A549 (cell line): ENCODE measurements around the gene PIGC. TPM values are rescaled to one million over a fixed set of nuclear protein-coding genes. Genes with fewer than 3 reads are reported as not detected.
A peak's percentile ranks its signal among the peaks of the same experiment; 100 is the strongest.

Source experiments
- ATAC-seq, 2 experiments: fragments of 200-7000 bp in 1 of 2; fragments of >200 bp in 1 of 2; cut with Nextera tagmentation in 1 of 2; cut with Tn5 transposase in 1 of 2; 3 replicates each; pipeline versions ENCODE4 v1.8.0 to v1.9.1; 2018 to 2020; ENCODE audit warnings: mild to moderate bottlenecking in 1 of 2, moderate library complexity in 1 of 2
- CTCF ChIA-PET: fragments of 300-600 bp; sonication (Branson Sonifier 250); formaldehyde crosslinking; extraction: SDS; loops from one replicate; lab custom pipeline; 2021; ENCODE audit warnings: antibody characterized with exemption, inconsistent platforms; lab: Yijun Ruan, JAX
- POLR2A ChIA-PET: fragments of 350-600 bp; formaldehyde crosslinking; extraction: SDS; loops from one replicate; lab custom pipeline; 2021; ENCODE audit warnings: antibody characterized with exemption, inconsistent platforms; lab: Yijun Ruan, JAX
- DNase-seq, 2 experiments: peaks; one replicate each; pipeline versions ENCODE4 v3.0.0 to v3.0.0-alpha.2; 2011 to 2016; ENCODE audit warnings: low read depth in 1 of 2, low spot score in 1 of 2
- FAIRE-seq: peaks from 2 replicates; lab custom pipeline; 2011; peaks lifted over from hg19 to GRCh38; lab: Jason Lieb, UNC
- H3K27ac ChIP-seq, 2 experiments: fragments of >200 bp; sonication (Bioruptor Twin); formaldehyde crosslinking; 3 replicates each; pipeline ENCODE4 v1.5.1; 2016 to 2017
- H3K4me1 ChIP-seq: fragments of >200 bp; sonication (Bioruptor Twin); formaldehyde crosslinking; 3 replicates; pipeline ENCODE4 v1.6.1; 2016
- H3K4me2 ChIP-seq: fragments of >200 bp; sonication (Bioruptor Twin); formaldehyde crosslinking; 3 replicates; pipeline ENCODE4 v1.6.1; 2016
- H3K4me3 ChIP-seq: fragments of >200 bp; sonication (Bioruptor Twin); formaldehyde crosslinking; 3 replicates; pipeline ENCODE4 v1.5.1; 2016
- H3K9me3 ChIP-seq: fragments of >200 bp; sonication (Bioruptor Twin); formaldehyde crosslinking; 3 replicates; pipeline ENCODE4 v1.6.1; 2016
- BCL3 ChIP-seq: fragments of >200 bp; sonication (Bioruptor Twin); formaldehyde crosslinking; IDR thresholded peaks from 3 replicates; pipeline ENCODE4 v1.6.1; 2016
- CBX2 ChIP-seq: fragments of 200-600 bp; sonication (generic); IDR thresholded peaks from 2 replicates; pipeline ENCODE4 v1.6.1; 2016; ENCODE audit warnings: low read depth, mild to moderate bottlenecking, borderline replicate concordance
- E2F6 ChIP-seq: IDR thresholded peaks from 2 replicates; pipeline ENCODE4 v1.6.1; 2012; ENCODE audit warnings: low read depth, borderline replicate concordance
- EHF ChIP-seq: fragments of 250-450 bp; sonication (Bioruptor Pico); IDR thresholded peaks from 2 replicates; pipeline ENCODE4 v1.5.0; 2020; ENCODE audit warnings: mild to moderate bottlenecking
- EHMT2 ChIP-seq: fragments of 200-600 bp; sonication (generic); IDR thresholded peaks from 2 replicates; pipeline ENCODE4 v1.6.1; 2016; ENCODE audit warnings: antibody characterized with exemption, low read depth, mild to moderate bottlenecking, moderate library complexity
- FOSL2 ChIP-seq, 2 experiments: fragments of 450-650 bp in 1 of 2; fragments of >200 bp in 1 of 2; sonication (Bioruptor Twin) in 1 of 2; formaldehyde crosslinking; IDR thresholded peaks; 2 replicates each; pipeline versions ENCODE4 v1.5.0 to v1.6.1; 2016 to 2020; ENCODE audit warnings: mild to moderate bottlenecking in 1 of 2, moderate library complexity in 1 of 2
- FOXS1 ChIP-seq: fragments of 250-450 bp; sonication (Bioruptor Pico); IDR thresholded peaks from 2 replicates; pipeline ENCODE4 v1.5.0; 2020; ENCODE audit warnings: mild to moderate bottlenecking, moderate library complexity
- GATA3 ChIP-seq: IDR thresholded peaks from 2 replicates; pipeline ENCODE4 v1.6.1; 2012; ENCODE audit warnings: borderline replicate concordance
- HDAC2 ChIP-seq: fragments of 200-600 bp; sonication (generic); IDR thresholded peaks from 2 replicates; pipeline ENCODE4 v1.6.1; 2016
- HES2 ChIP-seq: fragments of >200 bp; sonication (Bioruptor Twin); formaldehyde crosslinking; IDR thresholded peaks from 2 replicates; pipeline ENCODE4 v1.6.1; 2016
- HEYL ChIP-seq: fragments of 250-450 bp; sonication (Bioruptor Pico); IDR thresholded peaks from 2 replicates; pipeline ENCODE4 v1.8.0; 2021; ENCODE audit warnings: mild to moderate bottlenecking, moderate library complexity
- KDM5A ChIP-seq: fragments of 200-600 bp; sonication (generic); IDR thresholded peaks from 2 replicates; pipeline ENCODE4 v1.6.1; 2016; ENCODE audit warnings: antibody characterized with exemption, mild to moderate bottlenecking
- PHF8 ChIP-seq: fragments of 200-600 bp; sonication (generic); IDR thresholded peaks from 2 replicates; pipeline ENCODE4 v1.6.1; 2016; ENCODE audit warnings: low read depth, mild to moderate bottlenecking, antibody characterized with exemption, moderate library complexity, borderline replicate concordance
- RARB ChIP-seq: fragments of 250-450 bp; sonication (Bioruptor Pico); IDR thresholded peaks from 2 replicates; pipeline ENCODE4 v1.8.0; 2021; ENCODE audit warnings: mild to moderate bottlenecking, moderate library complexity
- REST ChIP-seq: fragments of 200-600 bp; sonication (generic); IDR thresholded peaks from 2 replicates; pipeline ENCODE4 v1.6.1; 2016; ENCODE audit warnings: antibody characterized with exemption, mild to moderate bottlenecking, moderate library complexity
- RNF2 ChIP-seq: fragments of 200-600 bp; sonication (generic); IDR thresholded peaks from 2 replicates; pipeline ENCODE4 v1.6.1; 2016; ENCODE audit warnings: low read depth, mild to moderate bottlenecking, antibody characterized with exemption, moderate library complexity, borderline replicate concordance
- SMC3 ChIP-seq: fragments of >200 bp; sonication (Bioruptor Twin); formaldehyde crosslinking; IDR thresholded peaks from 3 replicates; pipeline ENCODE4 v1.6.1; 2018; ENCODE audit warnings: inconsistent platforms
- SREBF2 ChIP-seq: fragments of 450-650 bp; IDR thresholded peaks from 2 replicates; pipeline ENCODE4 v1.6.1; 2014; ENCODE audit warnings: mild to moderate bottlenecking, moderate library complexity
- WGBS: methylation state at CpG from one replicate; pipeline ENCODE4 v1.1.6; 2017; ENCODE audit errors: missing lambda C conversion rate; 5-methylcytosine and 5-hydroxymethylcytosine counted together
- polyA plus RNA-seq, 4 experiments: library from polyadenylated mRNA; depleted of rRNA in 3 of 4; stranded (reverse); fragments of >200 nt; fragmentation: RNase III in 1 of 4; extraction: RNeasy Plus Mini Kit Qiagen cat#74134 plus additional on column Dnase treatment in 1 of 4; gene quantifications; 2 replicates in 3 of 4; 3 replicates in 1 of 4; pipeline ENCODE4 v1.2.3, GENCODE V29; 2011 to 2017

PIGC gene
- polyA plus RNA-seq, 2 of the 4 experiments (the other 2 are of a cell fraction) = 30.7 to 50.0 TPM

- FAIRE-seq (no peak), DNase-seq (no peak), ATAC-seq (no peak)
- H3K4me3 ChIP-seq = no peak overlapping the region
- peaks cover 32% of the 10 kb centered on the region for H3K4me1 ChIP-seq
- ChIA-PET CTCF (interaction anchor here (1.0 to 1.5 kb wide), 2 partner anchors 36 to 44 kb away, joined by 3 to 4 read pairs; no protein-coding TSS in a partner anchor), POLR2A (interaction anchor here (1.4 kb wide), 1 partner anchor 36 kb away, joined by 5 read pairs; no protein-coding TSS in a partner anchor)
- no peaks in the 10 kb centered on the region for H3K9me3 ChIP-seq
- TF ChIP-seq BCL3 (no peak), EHMT2 (no peak), FOSL2 (IDR thresholded peaks at IDR 0.05) (no peak), FOSL2 (CRISPR knock-in tag; IDR thresholded peaks at IDR 0.05) (no peak)
- peak overlapping the region in 1 of 2 experiments; percentile 67; a peak in 3 of 6 replicates for H3K27ac ChIP-seq
- 91% methylated on average over 3 of the region's 3 CpGs for WGBS
- H3K4me2 ChIP-seq = no peak overlapping the region
Observed at GRCh38 chr1:172395576-172395975, 48.3 kb downstream of the PIGC start.

GRCh38 chr1:172394811-172395210, 49.1 kb downstream of the PIGC start:
- Histone ChIP-seq H3K4me3 (no peak overlapping the region), H3K4me2 (peak overlapping the region; percentile 66), H3K9me3 (no peaks in the 10 kb centered on the region), H3K27ac (peak overlapping the region; percentile 57 to 67), H3K4me1 (peaks cover 26% of the 10 kb centered on the region)
- DNase-seq (no peak), ATAC-seq (no peak), FAIRE-seq (no peak)
- WGBS = 92% methylated on average over 5 of the region's 5 CpGs
- CTCF ChIA-PET = interaction anchor here (0.7 to 1.5 kb wide), 6 partner anchors 10 to 354 kb away, joined by 3 to 4 read pairs (median 3); no protein-coding TSS in a partner anchor
- POLR2A ChIA-PET = interaction anchor here (0.7 to 1.4 kb wide), 5 partner anchors 36 to 124 kb away, joined by 3 to 5 read pairs (median 4); no protein-coding TSS in a partner anchor
- TF ChIP-seq HDAC2 = no peak
- TF ChIP-seq E2F6 = no peak
- TF ChIP-seq RARB = no peak
- no peak for TF ChIP-seq GATA3
- TF ChIP-seq KDM5A = no peak
- no peak for TF ChIP-seq RNF2
- TF ChIP-seq SREBF2 = no peak
- no peak for TF ChIP-seq REST
- TF ChIP-seq CBX2 = no peak
- TF ChIP-seq HES2 = no peak
- TF ChIP-seq FOXS1 (CRISPR knock-in tag) = no peak
- TF ChIP-seq HEYL (CRISPR knock-in tag) = no peak
- no peak for TF ChIP-seq SMC3
- no peak for TF ChIP-seq PHF8
- no peak for TF ChIP-seq EHF
